ENCODE data around the gene PTPRN2.
"Not testable (repeated sequence)": the region's sequence is repeated elsewhere in the genome, so short reads cannot be mapped to it uniquely, and the experiment has no call there.

PTPRN2 gene

DNA sequence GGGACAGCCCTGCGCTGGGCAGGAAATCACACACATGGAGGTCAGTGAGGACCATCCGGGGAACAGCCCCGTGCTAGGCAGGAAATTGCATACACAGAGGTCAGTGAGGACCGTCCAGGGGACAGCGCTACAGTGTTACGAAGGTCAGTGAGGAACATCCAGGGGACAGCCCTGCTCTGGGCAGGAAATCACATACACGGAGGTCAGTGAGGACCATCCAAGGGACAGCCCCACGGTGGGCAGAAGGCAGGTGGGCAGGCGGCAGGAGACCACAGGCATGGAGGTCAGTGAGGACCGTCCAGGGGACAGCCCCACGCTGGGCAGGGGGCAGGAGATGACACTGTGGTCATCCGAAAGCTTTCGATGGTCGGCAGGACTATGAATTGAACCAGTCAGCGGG, 79.7 kb downstream of the PTPRN2 start:
- no peak overlapping the region for H3K4me3 ChIP-seq (ENCODE audit: low read depth, low read length)
- no peak for TF ChIP-seq CTCF (IDR thresholded peaks at IDR 0.05; ENCODE audit: control insufficient read depth, extremely low read depth, insufficient read depth)
- no peak for DNase-seq (ENCODE audit: low read depth)

GRCh38 chr7:158507175-158507574, 80.4 kb downstream of the PTPRN2 start:
- not testable (repeated sequence) for H3K4me3 ChIP-seq (ENCODE audit: low read depth, low read length); DNase-seq (ENCODE audit: low read depth)

DNA sequence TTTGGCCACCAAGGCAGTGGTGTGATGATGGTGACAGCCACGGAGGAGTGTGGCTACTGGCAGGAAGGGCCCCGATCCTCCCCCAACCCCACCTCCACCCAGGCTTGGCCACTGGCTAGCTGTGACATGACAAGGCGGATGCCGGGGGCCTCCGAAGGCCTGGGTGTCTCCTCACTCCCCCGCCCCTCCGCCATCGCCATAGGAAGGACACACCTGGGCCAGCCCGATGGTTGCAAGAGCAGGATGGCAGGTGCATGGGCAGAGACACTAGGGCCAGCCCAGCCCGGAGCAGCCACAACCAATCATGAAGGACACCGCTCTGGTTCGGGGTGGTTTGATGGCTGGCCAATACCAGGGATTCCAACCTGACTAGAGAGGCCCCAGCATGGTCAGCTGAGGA, 81.0 kb downstream of the PTPRN2 start:
- no peak for TF ChIP-seq CTCF (IDR thresholded peaks at IDR 0.05; ENCODE audit: control insufficient read depth, extremely low read depth, insufficient read depth)
- DNase-seq (ENCODE audit: low read depth) = no peak
- H3K4me3 ChIP-seq (ENCODE audit: low read depth, low read length) = no peak overlapping the region

DNA sequence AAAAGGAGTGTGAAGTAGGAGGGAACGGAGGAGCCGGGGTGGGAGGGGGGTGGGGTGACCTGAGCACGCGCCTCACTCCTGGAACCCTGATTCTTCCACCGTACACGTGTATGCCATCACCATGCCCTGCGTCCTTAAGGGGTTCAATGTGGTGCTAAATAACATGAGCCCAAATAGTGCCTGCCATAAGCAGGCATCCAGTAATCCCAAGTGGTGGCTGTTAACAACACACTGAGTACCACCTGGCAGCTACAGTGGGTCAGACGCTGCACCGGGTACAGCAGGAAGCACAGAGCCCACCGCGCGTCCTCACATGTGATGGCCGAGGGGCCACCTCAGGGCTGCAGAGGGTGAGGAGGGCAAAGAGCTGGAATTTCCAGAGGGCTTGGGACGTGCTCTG, 81.9 kb downstream of the PTPRN2 start:
- TF ChIP-seq CTCF (IDR thresholded peaks at IDR 0.05; ENCODE audit: control insufficient read depth, extremely low read depth, insufficient read depth) = no peak
- no peak overlapping the region for H3K4me3 ChIP-seq (ENCODE audit: low read depth, low read length)
- no peak for DNase-seq (ENCODE audit: low read depth)

- H3K4me3 ChIP-seq (ENCODE audit: low read depth, low read length) = no peak overlapping the region
- no peak for DNase-seq (ENCODE audit: low read depth)
- no peak for TF ChIP-seq CTCF (IDR thresholded peaks at IDR 0.05; ENCODE audit: control insufficient read depth, extremely low read depth, insufficient read depth)
These were observed 85.4 kb downstream of the PTPRN2 start for GRCh38 chr7:158502068-158502750.

GRCh38 chr7:158501393-158502067, 86.1 kb downstream of the PTPRN2 start:
- no peak for DNase-seq (ENCODE audit: low read depth)
- no peak overlapping the region for H3K4me3 ChIP-seq (ENCODE audit: low read depth, low read length)
- no peak for TF ChIP-seq CTCF (IDR thresholded peaks at IDR 0.05; ENCODE audit: control insufficient read depth, extremely low read depth, insufficient read depth)

DNA sequence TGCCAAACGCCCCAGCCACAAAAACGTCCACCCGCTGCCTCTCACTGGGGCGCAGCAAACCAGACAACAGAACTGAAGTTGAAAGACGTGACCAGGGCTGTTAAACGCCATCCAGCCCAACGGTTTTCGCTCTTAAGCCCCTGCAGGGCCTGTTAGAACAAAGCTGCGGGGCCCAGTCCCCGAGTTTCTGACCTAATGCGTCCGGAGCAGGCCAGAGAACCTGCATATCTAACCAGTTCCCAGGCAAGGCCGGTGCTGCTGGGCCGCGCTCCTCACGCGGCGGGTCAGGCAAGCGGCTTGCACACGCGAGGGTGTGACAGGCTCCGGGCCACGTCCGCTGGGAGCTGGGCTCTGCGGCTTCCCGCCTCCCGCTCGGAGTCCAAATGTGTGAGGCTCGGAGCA, 87.0 kb downstream of the PTPRN2 start:
- no peak for DNase-seq (ENCODE audit: low read depth)
- no peak for TF ChIP-seq CTCF (IDR thresholded peaks at IDR 0.05; ENCODE audit: control insufficient read depth, extremely low read depth, insufficient read depth)
- no peak overlapping the region for H3K4me3 ChIP-seq (ENCODE audit: low read depth, low read length)

Data from LNCaP clone FGC (cell line).